Testis (tissue), 3 donors: ENCODE results near the gene TBC1D10A. TPM values are rescaled to one million over a fixed set of nuclear protein-coding genes. Genes with fewer than 3 reads are reported as not detected.

Source experiments
- DNase-seq: peaks from one replicate; pipeline ENCODE4 v3.0.0-alpha.2; 2019
- H3K27ac ChIP-seq, 2 donors: fragments of 200-600 bp; sonication (generic); one replicate each; pipeline ENCODE4 v1.5.1; 2019
- H3K27me3 ChIP-seq: fragments of 200-600 bp; sonication (generic); one replicate; pipeline ENCODE4 v1.5.1; 2019
- H3K36me3 ChIP-seq: fragments of 200-600 bp; sonication (generic); one replicate; pipeline ENCODE4 v1.5.1; 2017; ENCODE audit warnings: low read depth; ENCODE audit errors: missing control alignments
- H3K4me1 ChIP-seq: fragments of 200-600 bp; sonication (generic); one replicate; pipeline ENCODE4 v1.5.1; 2019
- H3K4me3 ChIP-seq, 2 donors: fragments of 200-600 bp; sonication (generic); one replicate each; pipeline ENCODE4 v1.5.1; 2017 to 2019
- H3K9me3 ChIP-seq: fragments of 200-600 bp; sonication (generic); one replicate; pipeline ENCODE4 v1.5.1; 2017
- CTCF ChIP-seq, 3 experiments: fragments of 450-650 bp in 2 of 3; fragments of 200-600 bp in 1 of 3; sonication (generic) in 1 of 3; IDR thresholded peaks; one replicate each; pipeline ENCODE4 v1.5.1; 2016 to 2019; ENCODE audit warnings: antibody characterized with exemption in 3 of 3, mild to moderate bottlenecking in 2 of 3, moderate library complexity in 1 of 3
- POLR2A ChIP-seq: fragments of 450-650 bp; IDR thresholded peaks from one replicate; pipeline ENCODE4 v1.6.1; 2017; ENCODE audit warnings: antibody characterized with exemption, mild to moderate bottlenecking, moderate library complexity
- WGBS, 2 donors: methylation state at CpG; one replicate each; pipeline ENCODE4 v1.1.5; 2018; 5-methylcytosine and 5-hydroxymethylcytosine counted together
- intact Hi-C: fragments of 100-400 bp; cut with DNase I; formaldehyde crosslinking; loops from one replicate; pipeline ENCODE4 v1.15.1; 2023; ENCODE audit warnings: low total_unique reads
- polyA plus RNA-seq: library from polyadenylated mRNA; stranded (reverse); fragments of 350-450 nt; fragmentation: Illumina TruSeq; extraction: RNeasy Lipid Tissue Mini Kit (QIAGEN cat#74804); gene quantifications from one replicate; pipeline ENCODE4 v1.2.3, GENCODE V29; 2014; ENCODE audit warnings: low read depth, low replicate concordance; ENCODE audit not compliant: insufficient read depth
- total RNA-seq, 2 donors: library from RNA; depleted of rRNA; stranded (reverse); fragments of >200 nt; gene quantifications; one replicate each; pipeline ENCODE4 v1.2.3, GENCODE V29; 2016

TBC1D10A gene
- total and polyA plus RNA-seq, 3 donors from 2014 or later, result 48.4 to 79.1 (median 51.0) TPM

- WGBS, 2 donors, result 24 to 33% methylated on average over 15 to 27 of the region's 27 CpGs
- peak; percentile 89 for DNase-seq
- H3K4me3 ChIP-seq, result no peak overlapping the region
Measured at GRCh38 chr22:30262917-30263741, 63.6 kb downstream of the TBC1D10A start.

GRCh38 chr22:30262112-30262511 lies 64.6 kb downstream of the TBC1D10A start:
- H3K4me3 ChIP-seq, result no peak overlapping the region
- no peak for DNase-seq
- intact Hi-C loops, result loop anchor here (5.0 to 10.0 kb wide), 2 partner anchors 125 to 557 kb away; partner anchors contain the start of gene RNF215
- H3K27ac ChIP-seq, result no peak overlapping the region
- H3K27me3 ChIP-seq, result no peaks in the 10 kb centered on the region
- TF ChIP-seq CTCF (IDR thresholded peaks at IDR 0.05) (no peak), POLR2A (no peak)
- peaks cover 4% of the 10 kb centered on the region for H3K4me1 ChIP-seq
- no peaks in the 10 kb centered on the region for H3K9me3 ChIP-seq
- 83 to 92% methylated on average over 4 of the region's 4 CpGs for WGBS, 2 donors
- no peaks in the 10 kb centered on the region for H3K36me3 ChIP-seq

More at GRCh38 chr22:30262917-30263741, 63.6 kb downstream of the TBC1D10A start:
- Histone ChIP-seq H3K36me3 (no peaks in the 10 kb centered on the region), H3K4me1 (peaks cover 4% of the 10 kb centered on the region), H3K27ac (no peak overlapping the region), H3K27me3 (no peaks in the 10 kb centered on the region), H3K9me3 (no peaks in the 10 kb centered on the region)
- TF ChIP-seq POLR2A, result no peak
- peak; percentile 98 to 100 (median 98) for TF ChIP-seq CTCF (IDR thresholded peaks at IDR 0.05)
- intact Hi-C loops, result loop anchor here (5.0 to 10.0 kb wide), 2 partner anchors 124 to 558 kb away; partner anchors contain the start of gene RNF215

GRCh38 chr22:30261134-30261533 lies 65.6 kb downstream of the TBC1D10A start:
- 85 to 88% methylated on average over 8 of the region's 8 CpGs for WGBS, 2 donors
- no peak overlapping the region for H3K4me3 ChIP-seq
- DNase-seq, result no peak
- H3K27ac ChIP-seq, result no peak overlapping the region
- intact Hi-C loops, result loop anchor here (5.0 to 10.0 kb wide), 2 partner anchors 126 to 556 kb away; partner anchors contain the start of gene RNF215
- peaks cover 10% of the 10 kb centered on the region for H3K4me1 ChIP-seq
- no peaks in the 10 kb centered on the region for H3K9me3 ChIP-seq
- TF ChIP-seq CTCF (IDR thresholded peaks at IDR 0.05), result no peak
- no peak for TF ChIP-seq POLR2A
- H3K36me3 ChIP-seq, result no peaks in the 10 kb centered on the region
- no peaks in the 10 kb centered on the region for H3K27me3 ChIP-seq

DNA sequence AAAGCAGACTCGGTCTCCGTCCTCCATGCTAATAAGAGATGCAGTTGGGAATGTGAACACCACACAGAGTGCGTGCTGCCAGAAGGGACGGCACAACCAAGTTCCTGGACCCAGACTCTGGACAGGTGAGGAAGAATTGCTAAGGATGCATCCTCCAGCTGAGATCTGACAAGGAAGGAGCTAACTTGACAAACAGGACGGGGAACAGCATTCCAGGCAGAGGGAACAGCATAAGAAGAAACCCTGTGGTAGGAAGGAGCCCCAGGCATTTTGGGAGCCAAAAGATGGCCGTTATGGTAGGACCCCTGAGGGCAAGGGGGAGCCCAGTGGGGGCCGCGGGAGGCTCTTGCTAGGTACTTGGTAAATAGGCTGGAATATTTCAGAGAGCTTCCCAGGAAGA lies 66.1 kb downstream of the TBC1D10A start:
- Histone ChIP-seq H3K4me1 (peaks cover 12% of the 10 kb centered on the region), H3K36me3 (no peaks in the 10 kb centered on the region), H3K4me3 (no peak overlapping the region), H3K27me3 (no peaks in the 10 kb centered on the region), H3K9me3 (no peaks in the 10 kb centered on the region), H3K27ac (no peak overlapping the region)
- WGBS, 2 donors, result 85 to 93% methylated on average over 8 of the region's 8 CpGs
- TF ChIP-seq POLR2A, result no peak
- no peak for TF ChIP-seq CTCF (IDR thresholded peaks at IDR 0.05)
- intact Hi-C loops, result loop anchor here (5.0 to 10.0 kb wide), 2 partner anchors 127 to 556 kb away; partner anchors contain the start of gene RNF215
- DNase-seq, result no peak
